GM23248 (cell line): Measurements from ENCODE around the gene PINLYP.

ENCODE experiments used
- EZH2 ChIP-seq: fragments of 200-600 bp; sonication (generic); IDR thresholded peaks from 2 replicates; pipeline ENCODE4 v1.6.1; 2018; ENCODE audit warnings: antibody characterized with exemption, mild to moderate bottlenecking; ENCODE audit not compliant: insufficient read depth, poor library complexity, severe bottlenecking
- EZH2phosphoT487 ChIP-seq: fragments of 200-600 bp; sonication (generic); IDR thresholded peaks from 2 replicates; pipeline ENCODE4 v1.6.1; 2018; ENCODE audit warnings: antibody characterized with exemption, moderate library complexity, mild to moderate bottlenecking, low read depth; ENCODE audit not compliant: insufficient read depth

DNA sequence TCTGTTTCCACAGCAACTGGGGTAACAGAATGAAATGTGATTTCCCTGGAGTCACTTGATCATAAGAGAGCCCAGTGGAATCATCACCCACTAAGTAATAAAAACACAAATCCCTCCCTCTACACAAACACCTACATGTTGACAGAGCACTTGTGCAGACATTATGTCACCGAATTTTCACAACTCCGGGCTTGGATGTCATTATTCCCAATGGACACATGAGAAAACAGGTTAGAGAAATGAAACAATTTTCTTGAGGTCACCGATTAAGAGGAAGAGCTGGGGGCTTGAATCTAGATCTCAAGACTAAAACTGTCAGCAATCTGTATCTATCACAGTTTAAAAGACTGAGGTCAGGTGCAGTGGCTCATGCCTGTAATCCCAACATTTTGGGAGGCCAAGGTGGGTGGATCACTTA, 3.4 kb upstream of the PINLYP start:
- TF ChIP-seq EZH2 = no peak
- no peak for TF ChIP-seq EZH2phosphoT487
